GM18517 (cell line): ENCODE measurements around the gene PAOX.
"Not testable (repeated sequence)": the region's sequence is repeated elsewhere in the genome, so short reads cannot be mapped to it uniquely, and the experiment has no call there.

ENCODE experiments used
- ATAC-seq: cut with Tn5 transposase; IDR thresholded peaks from one replicate; pipeline ENCODE4 v1.9.1; 2021; ENCODE audit warnings: mild to moderate bottlenecking, moderate library complexity; ENCODE audit not compliant: unreplicated experiment

PAOX gene

DNA sequence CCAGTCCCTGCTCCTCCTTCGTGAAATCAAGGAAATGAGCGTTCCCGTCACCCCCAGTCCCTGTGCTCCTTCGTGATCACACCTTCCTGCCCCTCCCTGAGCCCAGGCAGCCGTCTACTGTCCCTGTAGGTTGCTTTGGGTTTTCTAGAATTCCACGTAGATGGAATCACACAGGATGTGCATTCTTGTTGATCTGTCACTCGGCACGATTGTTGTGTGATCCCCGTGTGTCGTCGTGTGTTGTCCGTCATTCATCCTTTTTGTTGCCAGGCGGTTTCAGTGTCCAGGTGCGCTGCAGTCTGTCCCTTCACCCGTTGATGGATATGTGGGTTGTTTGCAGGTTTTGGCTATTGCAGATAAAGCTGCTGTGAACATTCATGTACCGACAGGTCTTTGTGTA lies 24.3 kb downstream of the PAOX start:
- ATAC-seq, result no peak

DNA sequence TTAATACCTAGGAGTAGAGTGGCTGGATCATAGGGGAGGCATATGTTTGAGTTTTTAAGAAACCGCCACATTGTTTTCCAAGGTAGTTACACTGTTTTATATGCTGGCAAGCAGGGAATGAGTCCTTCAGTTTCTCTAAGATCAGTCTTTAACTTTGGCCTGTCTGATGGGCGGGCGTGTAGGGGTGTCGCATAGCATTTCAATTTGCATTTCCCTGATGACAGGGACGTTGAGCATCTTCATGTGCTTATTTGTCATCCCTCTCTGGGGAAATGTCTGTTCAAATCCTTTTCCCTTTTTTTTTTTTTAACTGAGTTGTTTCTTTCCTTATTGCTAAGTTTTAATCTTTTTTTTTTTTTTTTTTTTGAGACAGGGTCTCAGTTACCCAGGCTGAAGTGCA lies 24.7 kb downstream of the PAOX start:
- ATAC-seq, result no peak

DNA sequence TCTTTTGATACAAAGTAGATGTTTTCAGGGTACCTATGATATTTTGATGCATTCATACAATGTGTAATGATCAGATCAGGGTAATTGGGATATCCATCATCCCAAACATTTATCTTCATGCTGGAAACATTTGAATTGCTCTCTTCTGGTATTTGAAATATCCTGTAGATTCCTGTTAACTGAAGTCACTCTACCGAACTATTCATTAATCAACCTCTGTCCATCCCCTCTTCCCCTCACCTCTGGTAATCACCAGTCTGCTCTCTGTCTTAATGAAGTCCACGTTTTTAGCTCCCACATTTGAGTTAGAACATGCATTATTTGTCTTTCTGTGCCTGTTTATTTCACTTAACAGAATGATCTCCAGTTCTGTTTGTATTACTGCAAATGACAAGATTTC lies 26.2 kb downstream of the PAOX start:
- no peak for ATAC-seq

DNA sequence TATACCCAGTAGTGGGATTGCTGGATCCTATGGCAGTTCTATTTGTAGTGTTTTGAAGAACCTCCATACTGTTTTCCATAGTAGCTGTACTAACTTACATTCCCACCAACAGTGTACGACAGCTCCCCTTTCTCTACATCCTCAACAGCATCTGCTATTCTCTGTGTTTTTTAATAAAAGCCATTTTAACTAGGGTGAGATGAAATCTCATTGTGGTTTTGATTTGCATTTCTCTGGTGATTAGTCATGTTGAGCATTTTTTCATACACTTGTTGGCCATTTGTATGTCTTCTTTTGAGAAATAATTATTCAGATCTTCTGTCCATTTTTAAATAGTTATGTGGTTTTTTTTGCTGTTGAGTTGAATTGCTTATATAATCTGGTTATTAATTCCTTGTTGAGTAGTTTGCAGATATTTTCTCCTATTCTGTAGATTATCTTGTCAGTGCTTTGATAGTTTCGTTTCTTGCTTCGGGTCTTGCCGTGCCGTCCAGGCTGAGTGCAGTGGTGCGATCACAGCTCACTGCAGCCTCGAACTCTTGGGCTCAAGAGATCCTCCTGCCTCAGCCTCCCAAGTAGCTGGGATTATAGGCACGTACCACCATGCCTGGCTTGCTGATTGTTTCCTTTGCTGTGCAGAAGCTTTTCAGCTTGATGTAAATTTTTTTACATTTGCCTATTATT lies 26.9 kb downstream of the PAOX start:
- ATAC-seq, result peak; percentile 65

DNA sequence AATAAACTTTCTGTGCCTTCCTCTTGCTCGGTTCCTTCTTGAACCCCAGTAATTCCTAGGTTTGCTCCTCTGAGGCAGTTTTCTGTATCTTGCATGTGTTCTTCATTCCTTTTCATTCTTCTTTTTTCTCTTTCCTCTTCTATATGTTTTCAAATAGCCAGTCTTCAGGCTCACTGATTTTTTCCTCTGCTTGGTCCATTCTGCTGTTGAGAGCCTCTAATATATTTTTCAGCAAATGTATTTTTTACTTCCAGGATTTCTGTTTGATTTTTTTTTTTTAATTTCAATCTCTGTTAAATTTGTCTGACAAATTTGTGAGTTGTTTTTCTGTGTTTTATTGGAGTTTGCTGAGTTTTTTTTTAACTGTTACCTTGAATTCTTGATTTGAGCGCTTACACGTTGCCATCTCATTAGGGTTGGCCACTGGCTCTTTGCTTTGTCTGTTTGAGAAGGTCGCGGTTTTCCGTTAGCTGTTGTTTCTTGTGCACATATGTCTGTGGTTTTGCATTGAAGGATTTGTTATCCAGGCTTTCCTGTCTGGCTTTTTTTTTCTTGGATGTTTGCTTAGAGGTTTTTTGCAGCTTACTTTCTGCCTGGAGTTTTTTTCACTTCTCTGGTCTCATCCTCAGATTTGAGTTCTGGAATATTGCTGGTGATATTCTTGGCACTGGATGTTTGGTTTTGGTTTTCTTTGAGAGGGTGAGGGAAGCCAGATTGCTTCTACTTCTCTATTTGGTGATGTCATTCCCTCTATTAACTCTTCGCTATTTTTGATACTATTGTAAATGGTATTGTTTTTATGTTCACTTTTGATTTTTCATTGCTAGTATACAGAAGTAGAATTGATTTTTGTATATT lies 32.7 kb downstream of the PAOX start:
- no peak for ATAC-seq

DNA sequence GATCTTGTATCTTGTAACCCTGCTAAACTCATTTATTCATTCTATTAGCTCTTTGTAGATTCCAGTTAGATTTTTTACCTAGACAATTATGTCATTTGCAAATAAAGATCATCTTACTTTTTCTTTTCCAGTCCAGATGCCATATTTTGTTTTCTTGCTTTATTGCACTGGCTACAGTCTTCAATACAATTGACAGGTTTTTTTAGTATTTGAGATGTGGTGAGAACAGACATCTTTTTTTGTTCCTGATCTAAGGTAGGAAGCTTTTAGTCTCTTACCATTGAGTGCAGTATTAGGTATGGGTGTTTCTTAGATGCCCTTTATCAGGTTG lies 33.3 kb downstream of the PAOX start:
- ATAC-seq, result no peak

DNA sequence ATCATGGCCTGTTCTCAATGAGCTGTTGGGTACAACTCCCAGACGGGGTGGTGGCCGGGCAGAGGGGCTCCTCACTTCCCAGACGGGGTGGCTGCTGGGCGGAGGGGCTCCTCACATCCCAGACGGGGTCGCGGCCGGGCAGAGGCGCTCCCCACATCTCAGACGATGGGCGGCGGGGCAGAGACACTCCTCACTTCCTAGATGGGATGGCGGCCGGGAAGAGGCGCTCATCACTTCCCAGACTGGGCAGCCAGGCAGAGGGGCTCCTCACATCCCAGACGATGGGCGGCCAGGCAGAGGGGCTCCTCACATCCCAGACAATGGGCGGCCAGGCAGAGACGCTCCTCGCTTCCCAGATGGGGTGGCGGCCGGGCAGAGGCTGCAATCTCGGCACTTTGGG lies 35.3 kb downstream of the PAOX start:
- ATAC-seq, result not testable (repeated sequence)

DNA sequence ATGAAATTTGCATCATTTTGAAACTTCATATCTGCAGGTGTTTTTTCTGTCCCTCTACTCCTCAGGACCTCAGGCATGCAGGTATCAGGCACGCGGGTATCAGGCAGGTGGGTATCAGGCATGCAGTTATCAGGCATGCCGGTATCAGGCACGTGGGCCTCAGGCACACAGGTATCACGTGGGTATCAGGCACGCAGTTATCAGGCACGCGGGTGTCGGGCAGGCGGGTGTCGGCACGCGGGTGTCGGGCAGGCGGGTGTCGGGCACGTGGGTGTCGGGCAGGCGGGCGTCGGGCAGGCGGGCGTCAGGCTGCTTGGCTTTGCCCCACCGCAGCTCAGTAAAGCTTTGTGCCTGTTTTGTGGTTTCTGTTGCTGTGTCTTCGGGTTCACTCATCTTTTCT lies 36.7 kb downstream of the PAOX start:
- no peak for ATAC-seq

DNA sequence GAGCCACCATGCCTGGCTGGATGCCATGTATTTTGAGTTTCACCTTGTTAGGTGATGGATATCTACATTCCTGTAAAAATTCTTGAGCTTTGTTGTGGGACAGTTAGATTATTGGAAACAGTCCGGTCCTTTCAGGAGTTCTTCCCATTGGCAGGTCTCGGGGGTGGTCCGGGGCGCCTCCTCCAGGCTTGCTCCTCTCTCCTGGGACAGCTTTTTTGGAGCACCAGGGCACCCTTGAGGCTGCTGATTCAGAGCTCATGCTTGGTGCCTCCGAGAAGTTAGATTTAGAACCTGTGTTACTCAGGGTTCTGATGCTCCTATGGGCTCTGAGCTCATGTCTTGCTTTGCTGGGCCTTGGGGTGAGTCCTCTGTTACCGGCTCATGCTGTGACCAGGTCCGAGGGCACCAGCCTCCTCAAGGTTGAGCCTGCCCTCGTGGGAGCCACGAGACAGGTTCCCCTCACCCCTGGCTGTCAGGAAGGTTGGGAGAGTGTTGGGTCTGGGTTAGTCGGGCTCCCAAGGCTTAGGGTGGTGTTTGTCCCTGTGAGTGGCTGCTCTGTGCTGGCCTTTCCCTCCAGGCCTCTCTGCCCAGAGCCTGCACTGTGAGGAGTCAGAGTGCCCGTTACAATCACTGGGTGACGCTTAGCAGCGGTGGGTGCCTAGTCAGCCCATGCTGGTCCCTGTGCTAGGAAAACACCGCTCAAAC lies 39.4 kb downstream of the PAOX start:
- no peak for ATAC-seq

DNA sequence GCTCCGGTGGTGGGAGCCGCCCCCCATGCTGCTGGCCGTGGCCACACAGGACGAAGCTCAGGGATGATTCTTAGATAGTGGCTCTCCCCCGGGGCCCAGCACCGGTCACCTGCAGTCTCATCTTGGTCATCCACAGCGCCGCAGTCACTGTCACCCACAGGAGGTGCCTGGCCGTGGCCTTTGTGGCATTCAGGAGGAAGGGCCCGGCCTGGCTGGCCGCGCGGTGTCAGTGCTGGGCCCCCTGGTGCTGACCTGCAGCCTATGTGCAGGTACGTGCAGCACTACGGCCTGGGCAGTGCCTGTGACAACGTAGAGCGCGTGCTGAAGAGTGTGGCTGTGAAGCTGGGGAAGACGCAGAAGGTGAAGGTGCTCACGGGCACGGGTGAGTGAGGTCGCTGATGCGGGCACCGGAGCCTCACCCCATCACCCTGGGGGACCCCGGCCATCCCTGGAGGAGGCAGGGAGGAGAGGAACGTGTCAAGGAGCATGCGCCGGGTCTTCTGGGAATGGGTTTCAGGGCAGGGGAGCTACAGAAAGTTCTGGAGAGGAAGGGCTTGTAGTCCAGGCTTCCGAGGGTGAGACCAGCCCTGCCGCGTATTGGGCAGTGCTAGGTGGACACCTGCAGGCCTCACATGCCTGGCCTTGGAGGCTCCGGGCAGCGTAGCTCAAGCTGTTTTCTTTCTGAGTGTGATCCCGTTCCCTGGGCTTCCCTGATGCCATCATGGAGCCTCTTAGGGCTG lies 40.3 kb downstream of the PAOX start:
- ATAC-seq, result no peak

DNA sequence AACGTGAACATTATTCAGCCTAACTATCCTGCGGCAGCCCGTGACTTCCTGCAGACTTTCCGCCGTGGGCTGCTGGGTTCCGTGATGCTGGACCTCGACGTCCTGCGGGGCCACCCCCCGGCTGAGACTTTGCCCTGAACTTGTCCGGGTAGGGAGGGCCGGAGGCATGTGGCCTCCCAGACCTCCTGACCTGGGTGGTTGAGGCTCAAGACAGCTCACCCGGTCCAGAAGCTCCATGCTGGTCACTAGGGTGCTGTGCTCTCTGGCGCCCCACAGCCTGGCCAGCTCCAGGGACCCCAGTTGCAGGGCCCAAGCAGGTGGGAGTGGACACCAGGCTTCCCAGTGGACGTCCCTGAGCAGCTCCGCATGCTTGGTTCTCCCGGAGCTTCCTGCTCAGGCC lies 41.0 kb downstream of the PAOX start:
- ATAC-seq, result no peak

DNA sequence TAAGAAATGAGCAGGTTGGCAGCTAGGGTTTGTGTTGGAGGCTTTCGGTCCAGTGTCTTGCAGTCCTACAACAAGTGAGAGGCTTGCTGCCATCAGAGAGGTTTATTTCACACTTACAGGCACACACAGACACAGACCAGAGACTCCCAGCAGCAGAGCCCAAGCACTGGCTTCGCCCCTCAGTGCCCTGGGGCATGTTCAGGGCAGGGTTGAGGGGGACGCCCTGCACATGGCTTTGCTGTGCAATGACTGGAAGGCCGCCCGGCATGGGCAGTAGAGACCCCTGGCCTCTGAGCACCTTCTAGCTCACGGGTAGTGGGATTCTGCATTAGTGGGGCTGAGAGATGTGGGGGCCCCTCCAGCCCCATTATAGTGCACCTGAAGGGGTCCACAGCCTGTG lies 41.5 kb downstream of the PAOX start:
- ATAC-seq, result no peak

DNA sequence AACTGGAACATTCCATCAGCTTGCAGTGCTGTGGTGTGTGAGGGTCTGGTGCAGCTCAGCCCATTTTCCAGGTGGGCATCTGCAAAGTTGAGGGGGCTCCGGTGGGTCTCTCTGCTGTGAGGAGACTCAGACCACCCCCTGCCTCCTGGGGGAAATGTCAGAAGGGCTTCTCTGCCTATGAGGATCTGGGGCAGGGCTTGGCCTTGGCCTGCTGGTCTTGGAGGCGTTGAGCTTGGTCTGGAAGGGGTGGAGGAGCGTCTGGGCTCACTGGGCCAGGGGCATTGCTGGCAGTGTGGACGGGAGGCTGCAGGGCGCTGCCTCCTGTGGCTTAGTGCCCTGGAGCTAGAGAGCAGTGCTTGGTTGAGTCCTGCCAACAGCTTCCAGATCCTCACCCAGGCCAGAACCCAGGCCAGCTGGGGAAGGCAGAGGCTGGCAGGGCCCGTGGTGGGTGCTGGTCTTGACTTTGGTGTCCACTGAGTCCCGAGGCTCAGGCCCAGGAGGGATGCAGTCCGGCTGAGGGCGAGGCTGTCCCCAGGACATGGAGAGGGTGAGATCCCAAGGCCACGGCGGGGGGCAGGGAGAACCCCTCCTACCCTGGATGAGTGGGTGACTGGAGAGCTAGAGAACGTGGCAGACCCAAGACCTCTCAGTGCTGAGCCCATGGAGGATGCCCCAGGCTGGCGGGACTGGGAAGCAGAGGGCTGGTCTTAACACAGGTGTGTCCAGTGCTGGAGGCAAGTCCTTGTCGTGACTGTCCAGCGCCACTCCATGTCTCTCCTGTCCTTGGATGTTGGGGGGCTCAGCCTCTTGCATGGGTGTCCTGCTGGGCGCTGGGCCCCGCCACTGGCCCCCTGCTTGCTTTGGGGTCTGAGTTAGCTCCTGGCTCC lies 42.5 kb downstream of the PAOX start:
- no peak for ATAC-seq

DNA sequence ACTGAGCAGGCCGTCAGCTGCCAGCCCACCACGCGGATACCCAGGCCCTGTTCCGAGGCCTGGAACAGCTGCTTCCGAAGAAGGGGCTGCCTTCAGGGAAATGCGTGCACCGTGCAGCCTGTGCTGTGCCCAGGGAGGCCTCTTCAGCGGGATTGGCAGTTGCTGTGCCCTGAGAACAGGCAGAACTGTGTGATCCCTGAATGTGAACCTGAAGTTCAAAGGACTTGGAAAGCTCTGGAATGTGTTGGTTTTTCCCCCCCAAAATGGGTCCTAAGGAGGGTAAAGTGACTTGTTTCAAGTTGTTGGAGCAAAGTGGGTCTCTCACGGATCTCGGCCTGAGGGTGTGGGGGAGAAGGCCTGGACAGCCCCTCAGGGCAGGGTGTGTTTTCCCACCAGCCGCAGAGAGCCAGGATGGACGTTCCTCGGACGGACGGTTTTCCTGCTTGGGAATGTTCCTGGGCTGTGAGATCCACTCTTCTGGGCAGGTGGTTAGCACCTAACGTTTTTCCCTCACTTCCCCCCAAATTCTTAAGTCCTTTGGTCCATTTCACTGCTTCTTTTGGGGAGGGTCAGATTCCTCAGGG lies 43.3 kb downstream of the PAOX start:
- ATAC-seq, result no peak

DNA sequence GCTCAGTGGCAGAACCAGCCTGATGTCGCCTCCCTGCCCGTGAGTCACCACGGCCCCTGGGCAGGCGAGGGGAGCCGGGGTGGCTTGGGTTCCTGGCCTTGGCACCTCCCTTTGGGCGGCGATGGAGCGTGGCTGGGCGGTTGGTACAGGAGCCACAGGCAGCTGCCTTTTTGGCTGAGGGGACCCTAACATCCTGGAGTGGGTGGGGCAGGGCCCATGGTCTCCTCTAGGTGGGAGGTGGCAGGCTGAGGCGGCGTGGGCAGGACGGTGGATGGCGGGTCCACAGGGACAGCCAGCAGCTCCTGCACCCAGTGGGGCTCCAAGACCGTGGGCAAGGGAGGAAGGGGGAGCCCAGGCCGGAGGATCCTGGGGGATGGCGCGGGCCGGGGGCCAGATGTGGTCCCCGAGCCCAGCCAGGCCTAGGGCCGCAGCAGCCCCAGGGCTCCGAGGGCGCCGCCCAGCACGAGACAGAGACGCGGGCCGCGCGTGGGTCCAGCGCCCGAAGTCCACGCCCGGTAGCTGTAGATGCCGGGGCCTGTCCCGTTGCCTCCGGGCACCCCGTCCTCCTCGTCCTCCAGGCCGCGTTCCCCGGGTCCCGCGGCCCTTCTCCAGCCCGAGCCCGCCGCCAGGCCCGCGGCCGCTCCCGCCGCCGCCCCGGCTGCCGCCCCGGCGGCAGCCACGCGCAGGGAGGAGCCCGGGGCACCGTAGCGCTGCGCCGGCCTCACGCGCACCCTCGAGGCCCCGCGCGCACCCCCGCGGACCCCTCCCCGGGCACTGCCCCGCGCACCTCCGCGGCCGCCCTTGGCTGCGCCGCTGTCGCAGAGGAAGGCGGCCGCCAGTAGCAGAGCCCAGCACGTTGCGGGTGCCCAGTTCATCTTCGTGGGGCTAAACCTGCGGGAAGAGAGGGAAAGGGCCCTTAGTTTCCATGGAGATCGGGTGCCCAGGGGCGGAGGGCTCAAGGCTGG lies 44.0 kb downstream of the PAOX start:
- no peak for ATAC-seq

DNA sequence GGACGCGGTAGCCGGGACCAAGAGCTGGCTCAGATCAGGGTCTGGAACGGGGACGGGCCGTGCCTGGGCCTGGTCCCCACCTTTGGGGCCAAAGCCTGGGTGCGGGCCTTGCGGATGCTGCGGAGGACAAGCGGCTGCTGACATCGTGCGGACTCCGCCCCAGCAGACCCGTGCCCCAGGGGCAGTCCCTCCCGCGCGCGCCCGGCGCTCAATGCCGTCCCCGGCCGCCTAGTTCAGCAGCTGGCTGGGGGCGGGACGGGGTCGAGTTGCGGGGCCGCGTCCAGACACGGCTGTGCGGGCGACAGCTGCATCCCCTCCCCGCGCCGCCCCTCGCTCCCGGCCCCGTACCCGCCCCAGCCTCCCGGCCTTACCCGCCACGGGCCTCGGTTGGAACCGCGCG lies 45.0 kb downstream of the PAOX start:
- not testable (repeated sequence) for ATAC-seq

DNA sequence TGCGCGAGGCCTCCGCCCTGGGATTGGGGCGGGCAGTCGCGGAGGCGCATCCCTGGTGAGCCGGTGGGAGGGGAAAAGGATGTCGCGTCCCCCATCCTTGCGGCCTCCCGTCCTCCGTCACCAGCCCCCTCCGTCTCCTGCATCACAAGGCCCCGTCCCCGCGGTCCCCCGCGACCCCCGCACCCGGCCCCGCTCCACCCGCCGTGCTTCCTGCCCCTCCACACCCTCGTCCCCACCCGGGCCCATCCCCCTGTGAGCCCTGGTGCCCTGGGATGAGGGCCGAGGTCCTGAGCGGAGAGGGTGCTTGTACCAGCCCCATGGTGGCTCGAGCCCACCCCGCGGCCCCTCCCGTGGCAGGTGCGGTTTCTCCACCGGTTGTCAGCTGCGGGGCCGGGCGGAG lies 45.5 kb downstream of the PAOX start, which contains the start of gene SPRN:
Gene SPRN, minus strand, starts transcription at position 25 of the 400 bp plus-strand sequence. CDS start 944 bp downstream, outside the sequence.
- ATAC-seq, result not testable (repeated sequence)

DNA sequence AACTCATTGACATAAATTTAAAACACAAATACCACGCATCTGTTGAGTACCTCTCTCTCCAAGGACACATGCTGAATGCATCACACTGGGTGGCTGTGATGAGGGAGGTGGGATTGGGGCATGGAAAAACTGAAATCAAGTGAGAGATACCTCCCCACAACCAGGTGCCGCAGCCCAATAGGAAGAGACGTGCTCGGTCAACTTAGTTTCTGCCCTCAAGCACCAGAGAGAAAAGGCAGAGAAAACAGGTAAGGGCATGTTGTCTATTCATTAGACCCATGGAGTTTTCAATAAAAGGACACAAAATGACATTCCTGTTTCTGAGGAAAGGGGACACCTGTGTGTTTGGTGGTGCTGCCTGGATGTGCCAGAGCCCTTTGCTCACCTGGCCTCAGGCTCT lies 50.5 kb downstream of the PAOX start:
- not testable (repeated sequence) for ATAC-seq
